AG10803 (cell line): ENCODE measurements around the gene GPR78.

ENCODE experiments used
- DNase-seq: peaks from one replicate; pipeline ENCODE4 v3.0.0; 2010; ENCODE audit warnings: low read depth
- H3K4me3 ChIP-seq: 2 replicates; pipeline ENCODE4 v1.5.1; 2011; ENCODE audit warnings: mild to moderate bottlenecking, low read length, control low read depth
- CTCF ChIP-seq: conservative IDR thresholded peaks from 2 replicates; pipeline ENCODE4 v1.5.1; 2011; ENCODE audit warnings: mild to moderate bottlenecking, low read length, control low read depth, inconsistent platforms

The GPR78 gene

GRCh38 chr4:8537041-8537461 lies 43.1 kb upstream of the GPR78 start:
- DNase-seq = peak; percentile 92
- no peak for TF ChIP-seq CTCF

GRCh38 chr4:8538076-8538702 lies 42.0 kb upstream of the GPR78 start:
- H3K4me3 ChIP-seq = no peak overlapping the region
- DNase-seq = no peak
- TF ChIP-seq CTCF = no peak

More at GRCh38 chr4:8537041-8537461, 43.1 kb upstream of the GPR78 start:
- no peak overlapping the region for H3K4me3 ChIP-seq

GRCh38 chr4:8538703-8539567 lies 41.3 kb upstream of the GPR78 start:
- no peak overlapping the region for H3K4me3 ChIP-seq
- no peak for TF ChIP-seq CTCF
- DNase-seq = peak; percentile 72

- no peak overlapping the region for H3K4me3 ChIP-seq
- no peak for DNase-seq
- no peak for TF ChIP-seq CTCF
Measured at GRCh38 chr4:8539661-8540060, 40.5 kb upstream of the GPR78 start.

GRCh38 chr4:8540072-8540471 lies 40.1 kb upstream of the GPR78 start:
- no peak for DNase-seq
- H3K4me3 ChIP-seq = no peak overlapping the region
- TF ChIP-seq CTCF = no peak

GRCh38 chr4:8540586-8540985 lies 39.6 kb upstream of the GPR78 start:
- no peak for TF ChIP-seq CTCF
- no peak for DNase-seq
- H3K4me3 ChIP-seq = no peak overlapping the region

GRCh38 chr4:8540991-8541390 lies 39.2 kb upstream of the GPR78 start:
- H3K4me3 ChIP-seq = no peak overlapping the region
- DNase-seq = no peak
- no peak for TF ChIP-seq CTCF
